ENCODE results near the gene TAF11L4.
"Not testable (repeated sequence)": the region's sequence is repeated elsewhere in the genome, so short reads cannot be mapped to it uniquely, and the experiment has no call there.

TAF11L4 gene

GRCh38 chr5:17521501-17521900 is at the start of gene TAF11L4:
TSS of gene TAF11L4 (plus strand) at chr5:17521801.
- DNase-seq, result not testable (repeated sequence)

GRCh38 chr5:17475064-17475463 is 46.5 kb upstream of the TAF11L4 start:
- not testable (repeated sequence) for DNase-seq

- no peak for DNase-seq
Measured at GRCh38 chr5:17477043-17477442, 44.6 kb upstream of the TAF11L4 start.

DNA sequence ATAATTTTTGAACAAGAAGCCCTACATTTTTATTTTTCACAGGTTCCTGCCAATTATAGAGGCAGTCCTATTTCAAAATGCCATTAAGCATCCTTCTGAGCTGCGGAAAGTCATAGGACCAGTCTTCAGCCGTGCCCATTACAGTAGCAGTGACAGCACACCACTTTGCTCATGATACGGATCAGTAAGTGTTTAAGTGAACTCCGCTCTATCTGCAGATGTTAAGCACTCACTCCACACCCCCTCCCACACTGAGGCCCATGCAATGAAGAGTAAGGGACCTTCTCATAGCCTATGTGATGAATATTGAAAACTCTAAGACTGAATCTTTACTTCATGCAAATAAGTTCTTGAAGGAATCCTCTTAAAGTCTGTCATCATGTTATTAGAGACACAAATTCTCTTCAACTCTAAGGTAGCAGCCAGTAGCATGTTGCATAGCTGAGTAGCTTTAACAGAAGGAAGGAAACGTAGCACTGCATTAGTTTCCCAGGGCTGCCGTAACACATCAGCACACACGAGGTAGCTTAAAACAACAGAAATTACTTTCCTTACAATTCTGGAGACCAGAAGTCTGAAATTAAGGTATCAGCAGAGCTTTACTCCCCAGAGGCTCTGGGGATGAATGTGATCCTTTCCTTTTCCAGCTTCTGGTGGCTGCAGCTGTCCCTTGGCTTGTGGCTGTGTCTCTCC is 43.9 kb upstream of the TAF11L4 start:
- no peak for DNase-seq

DNA sequence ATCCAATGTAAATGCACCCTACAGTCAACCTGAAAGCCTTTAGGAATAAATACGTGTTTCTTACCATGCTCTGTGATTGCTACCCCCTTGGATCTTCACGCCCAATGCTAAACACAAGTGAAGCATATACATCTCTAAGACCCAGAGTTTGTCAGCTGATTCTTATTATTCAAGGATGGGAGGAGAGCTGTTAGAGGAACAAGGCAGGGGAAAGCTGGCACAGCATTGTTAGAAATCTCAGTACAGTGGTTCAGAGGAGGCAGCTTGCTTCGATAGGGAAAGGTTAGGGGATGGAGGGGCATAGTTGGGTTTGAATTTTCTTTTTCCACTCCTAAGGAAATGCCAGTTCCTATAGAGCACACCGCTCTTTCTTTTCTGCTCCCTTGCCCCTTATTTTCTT is 40.2 kb upstream of the TAF11L4 start:
- DNase-seq, result no peak

DNA sequence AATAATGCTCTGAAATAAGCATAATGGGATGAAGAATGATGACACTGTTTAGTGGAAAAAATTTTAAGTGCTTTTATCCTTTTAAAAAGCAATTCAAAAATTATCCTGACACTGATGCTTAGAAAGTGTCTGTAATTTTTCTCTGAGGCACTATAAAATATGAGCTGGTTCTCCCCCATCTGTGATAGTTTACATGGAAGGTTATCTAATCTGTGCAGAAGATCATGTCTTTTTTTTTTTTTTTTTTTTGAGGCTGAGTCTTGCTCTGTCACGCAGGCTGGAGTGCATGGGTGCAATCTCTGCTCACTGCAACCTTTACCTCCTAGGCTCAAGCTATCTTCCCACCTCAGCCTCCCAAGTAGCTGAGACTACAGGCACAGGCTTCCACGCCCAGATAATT is 38.8 kb upstream of the TAF11L4 start:
- DNase-seq, result no peak

DNA sequence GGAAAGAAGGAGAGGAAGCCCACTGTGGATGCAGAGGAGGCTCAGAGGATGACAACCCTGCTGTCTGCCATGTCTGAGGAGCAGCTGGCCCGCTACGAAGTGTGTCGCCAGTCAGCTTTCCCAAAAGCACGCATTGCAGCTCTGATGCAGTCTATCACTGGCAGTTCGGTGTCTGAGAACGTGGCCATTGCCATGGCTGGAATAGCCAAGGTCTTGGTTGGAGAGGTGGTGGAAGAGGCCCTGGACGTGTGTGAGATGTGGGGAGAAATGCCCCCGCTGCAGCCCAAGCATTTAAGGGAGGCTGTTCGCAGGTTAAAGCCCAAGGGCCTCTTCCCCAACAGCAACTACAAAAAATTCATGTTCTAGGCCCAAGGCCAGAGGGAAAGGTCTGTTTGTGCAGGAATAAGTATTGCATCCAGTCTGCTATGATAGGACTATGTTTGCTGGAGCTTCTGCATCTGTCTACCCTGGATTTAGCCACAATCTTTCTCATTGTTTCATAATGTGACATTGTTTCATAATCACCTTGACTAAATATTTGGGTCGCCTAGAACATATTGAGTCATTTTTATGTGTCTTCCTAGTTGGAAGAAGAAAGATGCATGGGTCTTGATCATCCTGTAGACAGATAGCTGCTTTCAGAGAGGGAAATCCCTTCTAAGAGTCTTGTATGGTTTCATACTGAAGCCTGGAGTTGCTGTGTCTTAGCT is 35.0 kb upstream of the TAF11L4 start:
- DNase-seq, result not testable (repeated sequence)

GRCh38 chr5:17487174-17487512 is 34.5 kb upstream of the TAF11L4 start:
- no peak for DNase-seq

- not testable (repeated sequence) for DNase-seq
Measured at GRCh38 chr5:17491257-17491656, 30.3 kb upstream of the TAF11L4 start.

- no peak for DNase-seq
Measured at GRCh38 chr5:17492770-17493169, 28.8 kb upstream of the TAF11L4 start.

DNA sequence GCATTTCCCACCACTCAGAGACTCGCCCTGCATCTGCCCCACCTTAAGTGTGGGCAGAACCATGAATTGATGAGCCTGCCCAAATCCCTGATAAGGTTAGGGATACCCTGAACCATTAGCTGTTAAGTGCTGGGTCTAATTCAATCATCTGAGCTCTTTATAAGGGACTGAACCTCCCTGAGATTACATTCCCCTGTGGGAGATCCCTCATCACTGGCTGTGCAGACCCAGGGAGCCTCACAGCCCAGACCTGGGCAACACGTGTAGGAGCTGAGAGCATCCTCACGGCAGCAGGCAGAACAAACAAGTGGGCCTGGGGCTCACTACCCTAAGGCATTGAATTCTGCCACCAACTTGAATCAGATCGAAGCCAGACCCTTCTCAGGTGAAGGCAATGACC is 24.2 kb upstream of the TAF11L4 start:
- DNase-seq, result no peak

DNA sequence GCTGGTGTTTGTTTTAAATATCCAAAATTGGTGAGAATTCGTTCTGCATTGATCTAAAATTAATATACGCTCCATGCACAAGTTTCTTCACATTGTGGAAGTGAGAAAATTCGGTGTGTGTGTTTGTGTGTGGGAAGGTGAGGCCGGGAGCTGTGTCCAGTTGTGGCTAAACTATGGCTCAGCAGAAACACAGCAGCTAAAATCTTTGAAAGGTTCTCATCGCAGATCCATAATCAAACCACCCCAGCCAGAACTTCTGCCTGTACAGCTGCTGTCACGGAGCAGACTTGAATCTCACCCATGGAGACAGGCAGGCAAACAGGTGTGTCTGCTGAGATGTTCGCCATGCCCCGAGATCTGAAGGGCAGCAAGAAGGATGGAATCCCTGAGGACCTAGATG is 23.7 kb upstream of the TAF11L4 start, which contains the start of gene TAF11L2:
Gene TAF11L2, plus strand, starts transcription at position 301 of the 400 bp plus-strand sequence.
- not testable (repeated sequence) for DNase-seq

DNA sequence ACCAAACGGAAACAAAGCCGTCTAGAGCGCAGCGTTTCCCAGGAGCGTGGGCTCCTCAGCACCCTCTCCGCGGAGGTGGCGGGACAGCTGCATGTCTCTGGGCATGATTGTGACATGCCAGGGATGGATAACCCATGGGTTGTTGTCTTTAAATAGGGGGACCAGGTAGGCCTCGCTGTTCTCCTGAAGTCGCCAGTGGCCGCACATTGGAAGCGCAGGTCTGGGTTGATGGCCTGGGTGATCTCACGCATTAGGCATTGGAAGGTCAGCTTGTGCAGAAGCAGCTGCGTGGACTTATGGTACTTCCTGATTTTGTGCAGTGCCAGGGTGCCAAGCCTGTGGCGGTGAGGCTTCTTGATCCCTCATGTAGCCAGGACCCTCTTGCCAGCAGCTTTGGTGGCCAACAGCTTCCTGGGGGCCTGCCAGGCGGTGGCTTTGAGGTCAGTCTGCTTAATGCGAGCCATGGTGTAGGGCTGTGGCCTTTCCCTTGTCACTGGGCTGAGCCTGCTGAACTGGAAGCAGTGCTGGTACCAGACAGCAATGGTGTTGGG is 9.8 kb upstream of the TAF11L4 start:
- no peak for DNase-seq

DNA sequence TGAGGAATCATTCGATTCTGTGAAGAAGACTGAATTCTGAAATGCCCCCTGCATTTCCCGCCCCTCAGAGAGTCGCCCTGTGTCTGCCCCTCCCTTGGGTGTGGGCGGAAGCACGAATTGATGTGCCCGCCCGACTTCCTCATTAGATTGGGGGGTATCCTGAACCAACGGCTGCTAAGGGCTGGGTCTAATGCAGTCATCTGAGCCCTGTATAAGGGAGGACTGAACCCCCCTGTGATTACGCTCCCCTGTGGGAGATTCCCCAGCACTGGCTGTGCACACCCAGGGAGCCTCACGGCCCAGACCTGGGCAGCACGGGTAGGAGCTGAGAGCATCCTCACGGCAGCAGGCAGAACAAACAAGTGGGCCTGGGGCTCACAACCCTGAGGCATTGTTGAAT is 4.1 kb upstream of the TAF11L4 start:
- not testable (repeated sequence) for DNase-seq

GRCh38 chr5:17518067-17518466 is 3.5 kb upstream of the TAF11L4 start, which contains the start of gene TAF11L3:
TSS of gene TAF11L3 (plus strand) at chr5:17518367.
- DNase-seq, result not testable (repeated sequence)

GRCh38 chr5:17519508-17519907 is 2.1 kb upstream of the TAF11L4 start:
- DNase-seq, result not testable (repeated sequence)

DNA sequence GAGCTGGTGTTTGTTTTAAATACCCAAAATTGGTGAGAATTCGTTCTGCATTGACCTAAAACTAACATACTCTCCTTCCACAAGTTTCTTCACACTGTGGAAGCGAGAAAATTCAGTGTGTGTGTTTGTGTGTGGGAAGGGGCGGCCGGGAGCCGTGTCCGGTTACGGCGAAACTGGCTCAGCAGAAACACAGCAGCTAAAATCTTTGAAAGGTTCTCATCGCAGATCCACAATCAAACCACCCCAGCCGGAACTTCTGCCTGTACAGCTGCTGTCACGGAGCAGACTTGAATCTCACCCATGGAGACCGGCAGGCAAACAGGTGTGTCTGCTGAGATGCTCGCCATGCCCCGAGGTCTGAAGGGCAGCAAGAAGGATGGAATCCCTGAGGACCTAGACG is 3.3 kb downstream of the TAF11L4 start, which contains the start of gene TAF11L5:
Gene TAF11L5, plus strand, starts transcription at position 301 of the 400 bp plus-strand sequence.
- not testable (repeated sequence) for DNase-seq

DNA sequence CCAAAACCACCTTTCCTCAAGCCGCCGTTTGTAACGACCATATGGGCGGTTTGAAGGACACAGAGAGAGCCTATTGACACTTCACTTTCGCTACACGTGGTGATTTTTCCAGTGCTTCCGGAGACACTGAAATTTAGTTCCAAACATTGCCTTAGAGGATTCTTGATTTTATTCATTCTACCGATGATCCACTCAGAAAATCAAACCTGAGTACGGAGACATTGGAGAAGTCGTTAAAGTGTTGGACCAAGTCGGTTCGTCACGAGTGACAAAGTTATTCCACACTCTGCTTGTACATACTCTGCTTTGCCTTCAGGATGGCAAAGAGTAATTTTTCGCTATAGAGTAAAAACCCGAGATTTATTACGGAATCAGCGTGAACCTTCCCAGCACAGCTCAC is 4.9 kb downstream of the TAF11L4 start:
- not testable (repeated sequence) for DNase-seq

DNA sequence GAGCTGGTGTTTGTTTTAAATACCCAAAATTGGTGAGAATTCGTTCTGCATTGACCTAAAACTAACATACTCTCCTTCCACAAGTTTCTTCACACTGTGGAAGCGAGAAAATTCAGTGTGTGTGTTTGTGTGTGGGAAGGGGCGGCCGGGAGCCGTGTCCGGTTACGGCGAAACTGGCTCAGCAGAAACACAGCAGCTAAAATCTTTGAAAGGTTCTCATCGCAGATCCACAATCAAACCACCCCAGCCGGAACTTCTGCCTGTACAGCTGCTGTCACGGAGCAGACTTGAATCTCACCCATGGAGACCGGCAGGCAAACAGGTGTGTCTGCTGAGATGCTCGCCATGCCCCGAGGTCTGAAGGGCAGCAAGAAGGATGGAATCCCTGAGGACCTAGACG is 6.8 kb downstream of the TAF11L4 start, which contains the start of gene TAF11L6:
Gene TAF11L6, plus strand, starts transcription at position 301 of the 400 bp plus-strand sequence.
- DNase-seq, result not testable (repeated sequence)
